Activated T-cell treated with anti-CD3 and anti-CD28 coated beads, Interleukin-2, amount 50 U/mL, for 4 hours (primary cell): ENCODE measurements around the gene GYPC. TPM values are rescaled to one million over a fixed set of nuclear protein-coding genes. Genes with fewer than 3 reads are reported as not detected.

ENCODE experiments used
- ATAC-seq, 2 donors: fragments of 200-7000 bp; cut with Tn5 transposase; one replicate each; pipeline ENCODE4 v1.10.0; 2021
- DNase-seq: peaks from one replicate; pipeline ENCODE4 v3.0.0-alpha.2; 2020
- H3K27me3 Mint-ChIP-seq: one replicate; pipeline ENCODE4 v1.8.0; 2021; ENCODE audit warnings: low read depth, mixed read lengths
- H3K36me3 Mint-ChIP-seq: one replicate; pipeline ENCODE4 v1.8.0; 2022; ENCODE audit warnings: mixed read lengths; ENCODE audit not compliant: insufficient read depth
- H3K4me1 Mint-ChIP-seq: one replicate; pipeline ENCODE4 v1.8.0; 2021; ENCODE audit warnings: low read depth, mixed read lengths
- H3K4me3 Mint-ChIP-seq: one replicate; pipeline ENCODE4 v1.8.0; 2021; ENCODE audit warnings: mild to moderate bottlenecking, moderate library complexity, mixed read lengths
- H3K9me3 Mint-ChIP-seq: one replicate; pipeline ENCODE4 v1.8.0; 2021; ENCODE audit warnings: mixed read lengths
- total RNA-seq, 3 donors: library from RNA; stranded (reverse); gene quantifications; one replicate each; pipeline ENCODE4 v1.2.1, GENCODE V29; 2021

Gene GYPC
- total RNA-seq, 3 donors from 2014 or later: 85.2 to 98.3 (median 93.4) TPM

GRCh38 chr2:126657148-126657635 is 1.2 kb downstream of the GYPC start:
- peak; percentile 39 to 41 for ATAC-seq
- Mint-ChIP-seq H3K27me3 (no peaks in the 10 kb centered on the region), H3K4me1 (peaks cover 61% of the 10 kb centered on the region), H3K4me3 (peak overlapping the region; percentile 96), H3K9me3 (no peaks in the 10 kb centered on the region), H3K36me3 (peaks cover 7% of the 10 kb centered on the region)
- no peak for DNase-seq

- H3K27me3 Mint-ChIP-seq: no peaks in the 10 kb centered on the region
- ATAC-seq (peak; percentile 53 to 54), DNase-seq (peak; percentile 51)
- no peaks in the 10 kb centered on the region for H3K9me3 Mint-ChIP-seq
- peaks cover 67% of the 10 kb centered on the region for H3K4me1 Mint-ChIP-seq
- H3K36me3 Mint-ChIP-seq: peaks cover 7% of the 10 kb centered on the region
- peak overlapping the region; percentile 96 for H3K4me3 Mint-ChIP-seq
Observed at GRCh38 chr2:126657636-126658318, 1.8 kb downstream of the GYPC start.

GRCh38 chr2:126658319-126658904 is 2.5 kb downstream of the GYPC start:
- DNase-seq (no peak), ATAC-seq (no peak)
- H3K4me1 Mint-ChIP-seq: peaks cover 73% of the 10 kb centered on the region
- peaks cover 7% of the 10 kb centered on the region for H3K36me3 Mint-ChIP-seq
- H3K27me3 Mint-ChIP-seq: no peaks in the 10 kb centered on the region
- H3K4me3 Mint-ChIP-seq: peak overlapping the region; percentile 96
- no peaks in the 10 kb centered on the region for H3K9me3 Mint-ChIP-seq

GRCh38 chr2:126658905-126659561 is 3.1 kb downstream of the GYPC start:
- Mint-ChIP-seq H3K36me3 (peaks cover 11% of the 10 kb centered on the region), H3K4me3 (peak overlapping the region; percentile 73), H3K4me1 (peaks cover 79% of the 10 kb centered on the region), H3K27me3 (no peaks in the 10 kb centered on the region), H3K9me3 (no peaks in the 10 kb centered on the region)
- DNase-seq: no peak
- ATAC-seq: peak; percentile 20 to 24

- Mint-ChIP-seq H3K27me3 (no peaks in the 10 kb centered on the region), H3K4me1 (peaks cover 84% of the 10 kb centered on the region), H3K4me3 (peak overlapping the region; percentile 73), H3K36me3 (peaks cover 14% of the 10 kb centered on the region), H3K9me3 (no peaks in the 10 kb centered on the region)
- ATAC-seq (no peak), DNase-seq (no peak)
Observed at GRCh38 chr2:126659562-126660467, 3.9 kb downstream of the GYPC start.

- Mint-ChIP-seq H3K4me1 (peaks cover 85% of the 10 kb centered on the region), H3K9me3 (no peaks in the 10 kb centered on the region), H3K36me3 (peaks cover 14% of the 10 kb centered on the region), H3K27me3 (no peaks in the 10 kb centered on the region), H3K4me3 (peak overlapping the region; percentile 28)
- DNase-seq (no peak), ATAC-seq (no peak)
Observed at GRCh38 chr2:126660971-126661370, 5.0 kb downstream of the GYPC start.

GRCh38 chr2:126661702-126662500 is 5.9 kb downstream of the GYPC start:
- peak overlapping the region; percentile 66 for H3K4me3 Mint-ChIP-seq
- H3K9me3 Mint-ChIP-seq: no peaks in the 10 kb centered on the region
- H3K4me1 Mint-ChIP-seq: peaks cover 93% of the 10 kb centered on the region
- H3K36me3 Mint-ChIP-seq: peaks cover 14% of the 10 kb centered on the region
- ATAC-seq: peak; percentile 5 to 6
- no peak for DNase-seq
- no peaks in the 10 kb centered on the region for H3K27me3 Mint-ChIP-seq

GRCh38 chr2:126662621-126663020 is 6.7 kb downstream of the GYPC start:
- no peaks in the 10 kb centered on the region for H3K9me3 Mint-ChIP-seq
- peaks cover 94% of the 10 kb centered on the region for H3K4me1 Mint-ChIP-seq
- no peaks in the 10 kb centered on the region for H3K27me3 Mint-ChIP-seq
- DNase-seq: no peak
- peak overlapping the region; percentile 25 for H3K4me3 Mint-ChIP-seq
- ATAC-seq: peak in 1 of 2 donors; percentile 8
- H3K36me3 Mint-ChIP-seq: peaks cover 14% of the 10 kb centered on the region

GRCh38 chr2:126663184-126663963 is 7.4 kb downstream of the GYPC start:
- Mint-ChIP-seq H3K4me3 (peak overlapping the region; percentile 64), H3K9me3 (no peaks in the 10 kb centered on the region), H3K27me3 (no peaks in the 10 kb centered on the region), H3K4me1 (peaks cover 95% of the 10 kb centered on the region), H3K36me3 (peaks cover 12% of the 10 kb centered on the region)
- no peak for ATAC-seq
- DNase-seq: no peak

- Mint-ChIP-seq H3K4me3 (peak overlapping the region; percentile 64), H3K4me1 (peaks cover 92% of the 10 kb centered on the region), H3K36me3 (peaks cover 12% of the 10 kb centered on the region), H3K27me3 (no peaks in the 10 kb centered on the region), H3K9me3 (no peaks in the 10 kb centered on the region)
- DNase-seq (no peak), ATAC-seq (peak; percentile 71)
Observed at GRCh38 chr2:126664234-126664633, 8.3 kb downstream of the GYPC start.

- H3K27me3 Mint-ChIP-seq: no peaks in the 10 kb centered on the region
- H3K36me3 Mint-ChIP-seq: peaks cover 12% of the 10 kb centered on the region
- ATAC-seq (peak in 1 of 2 donors; percentile 1), DNase-seq (no peak)
- peaks cover 89% of the 10 kb centered on the region for H3K4me1 Mint-ChIP-seq
- peak overlapping the region; percentile 51 for H3K4me3 Mint-ChIP-seq
- no peaks in the 10 kb centered on the region for H3K9me3 Mint-ChIP-seq
Observed at GRCh38 chr2:126664639-126665038, 8.7 kb downstream of the GYPC start.

GRCh38 chr2:126665483-126665882 is 9.5 kb downstream of the GYPC start:
- ATAC-seq (no peak), DNase-seq (no peak)
- Mint-ChIP-seq H3K9me3 (no peaks in the 10 kb centered on the region), H3K4me3 (no peak overlapping the region), H3K27me3 (no peaks in the 10 kb centered on the region), H3K36me3 (peaks cover 14% of the 10 kb centered on the region), H3K4me1 (peaks cover 84% of the 10 kb centered on the region)

GRCh38 chr2:126668254-126668653 is 12.3 kb downstream of the GYPC start:
- no peaks in the 10 kb centered on the region for H3K27me3 Mint-ChIP-seq
- no peak overlapping the region for H3K4me3 Mint-ChIP-seq
- peaks cover 74% of the 10 kb centered on the region for H3K4me1 Mint-ChIP-seq
- peaks cover 14% of the 10 kb centered on the region for H3K36me3 Mint-ChIP-seq
- ATAC-seq: no peak
- no peak for DNase-seq
- H3K9me3 Mint-ChIP-seq: no peaks in the 10 kb centered on the region
